Activated naive CD8-positive, alpha-beta T cell (primary cell): ENCODE results near the gene IFIT3.

Experiments
- H3K27ac Mint-ChIP-seq: one replicate; pipeline ENCODE4 v1.8.0; 2021; ENCODE audit warnings: mixed read lengths
- H3K27me3 Mint-ChIP-seq: one replicate; pipeline ENCODE4 v1.8.0; 2021; ENCODE audit warnings: mixed read lengths
- H3K36me3 Mint-ChIP-seq: one replicate; pipeline ENCODE4 v1.8.0; 2021; ENCODE audit warnings: mixed read lengths
- H3K4me1 Mint-ChIP-seq: one replicate; pipeline ENCODE4 v1.8.0; 2021; ENCODE audit warnings: low read depth, mixed read lengths
- H3K4me3 Mint-ChIP-seq: one replicate; pipeline ENCODE4 v1.8.0; 2021; ENCODE audit warnings: mild to moderate bottlenecking, mixed read lengths
- H3K9me3 Mint-ChIP-seq: one replicate; pipeline ENCODE4 v1.8.0; 2021; ENCODE audit warnings: low read depth, mixed read lengths

IFIT3 gene

DNA sequence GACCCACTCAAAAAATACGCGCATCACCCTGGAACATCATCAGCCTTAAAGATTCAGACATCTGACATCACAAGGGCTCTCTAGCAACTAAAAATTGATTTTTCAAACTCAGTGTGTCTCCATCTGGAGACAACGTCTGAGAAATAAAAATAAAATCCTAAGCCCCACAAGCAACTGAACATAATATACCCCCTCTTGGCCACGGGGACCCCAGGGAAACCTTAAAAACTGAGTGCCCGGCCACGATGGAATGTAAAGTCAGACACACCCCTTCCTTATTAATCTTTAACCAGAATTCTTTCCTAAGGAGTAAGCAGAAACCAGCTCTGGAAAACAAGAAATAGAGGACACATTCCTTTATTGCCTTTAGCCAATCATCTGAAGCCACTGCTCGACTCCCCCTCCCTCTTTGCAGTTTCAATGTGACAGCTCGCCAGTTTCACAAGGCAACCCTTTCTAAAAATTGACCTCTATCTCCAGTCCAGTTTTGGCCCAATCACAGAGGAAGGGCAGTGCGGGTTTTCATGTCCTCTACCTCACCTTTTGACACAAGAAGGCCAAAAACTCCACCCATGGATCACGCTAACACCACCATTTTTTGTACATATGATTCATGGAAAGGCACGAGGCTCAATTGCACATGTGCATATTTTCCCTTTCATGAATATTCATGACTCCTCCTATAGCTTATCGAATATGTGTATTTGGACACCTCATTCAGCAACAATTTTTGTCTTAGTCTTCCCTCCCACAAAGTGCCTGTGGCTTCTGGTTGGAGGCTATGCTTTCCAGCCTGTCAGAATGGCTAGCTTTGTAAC is 24.2 kb downstream of the IFIT3 start:
- no peak overlapping the region for H3K4me3 Mint-ChIP-seq
- H3K27ac Mint-ChIP-seq: no peak overlapping the region
- H3K27me3 Mint-ChIP-seq: peaks cover 10% of the 10 kb centered on the region
- peaks cover 5% of the 10 kb centered on the region for H3K36me3 Mint-ChIP-seq
- H3K4me1 Mint-ChIP-seq: peaks cover 6% of the 10 kb centered on the region
- no peaks in the 10 kb centered on the region for H3K9me3 Mint-ChIP-seq

DNA sequence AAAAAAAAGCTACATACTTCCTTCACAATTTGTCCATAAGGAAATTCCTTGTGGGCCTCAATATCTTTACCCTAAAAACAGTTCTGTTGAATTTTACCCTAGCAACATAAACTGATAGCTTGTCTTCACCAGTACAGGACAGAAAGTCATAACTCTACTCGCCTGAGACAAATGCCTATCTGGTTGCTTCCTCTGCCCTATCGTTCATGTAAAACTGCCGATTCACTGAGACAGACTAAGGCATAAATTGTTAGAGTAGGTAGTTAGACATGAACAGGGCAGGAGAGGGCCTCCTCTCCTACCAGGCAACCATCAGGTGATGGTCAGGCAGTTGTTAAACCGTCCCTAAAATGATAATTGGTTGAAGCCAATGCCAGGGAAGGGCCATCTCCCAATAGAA is 25.0 kb downstream of the IFIT3 start:
- Mint-ChIP-seq H3K36me3 (peaks cover 5% of the 10 kb centered on the region), H3K4me1 (peaks cover 6% of the 10 kb centered on the region), H3K9me3 (no peaks in the 10 kb centered on the region), H3K27me3 (peaks cover 12% of the 10 kb centered on the region), H3K4me3 (no peak overlapping the region), H3K27ac (no peak overlapping the region)

DNA sequence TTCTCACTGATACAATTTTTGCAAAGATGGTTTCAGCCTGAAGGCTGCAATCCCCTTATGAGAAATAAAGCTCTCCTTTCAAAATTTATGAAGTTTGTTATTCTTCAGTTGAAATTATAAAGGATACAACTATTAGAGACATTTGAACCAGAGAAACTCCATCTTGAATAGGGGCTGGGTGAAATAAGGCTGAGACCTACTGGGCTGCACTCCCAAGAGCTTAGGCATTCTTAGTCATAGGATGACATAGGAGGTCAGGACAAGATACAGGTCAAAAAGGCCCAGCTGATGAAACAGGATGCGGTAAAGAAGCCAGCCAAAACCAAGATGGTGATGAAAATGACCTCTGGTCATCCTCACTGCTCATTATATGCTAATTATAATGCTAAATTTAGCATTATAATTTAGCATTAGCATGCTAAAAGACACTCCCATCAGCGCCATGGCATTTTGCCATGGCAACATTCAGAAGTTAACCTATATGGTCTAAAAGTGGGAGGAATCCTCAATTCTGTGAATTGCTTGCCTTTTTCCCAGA is 27.7 kb downstream of the IFIT3 start:
- no peaks in the 10 kb centered on the region for H3K9me3 Mint-ChIP-seq
- no peak overlapping the region for H3K27ac Mint-ChIP-seq
- H3K27me3 Mint-ChIP-seq: peaks cover 9% of the 10 kb centered on the region
- peaks cover 5% of the 10 kb centered on the region for H3K36me3 Mint-ChIP-seq
- peaks cover 6% of the 10 kb centered on the region for H3K4me1 Mint-ChIP-seq
- H3K4me3 Mint-ChIP-seq: no peak overlapping the region

DNA sequence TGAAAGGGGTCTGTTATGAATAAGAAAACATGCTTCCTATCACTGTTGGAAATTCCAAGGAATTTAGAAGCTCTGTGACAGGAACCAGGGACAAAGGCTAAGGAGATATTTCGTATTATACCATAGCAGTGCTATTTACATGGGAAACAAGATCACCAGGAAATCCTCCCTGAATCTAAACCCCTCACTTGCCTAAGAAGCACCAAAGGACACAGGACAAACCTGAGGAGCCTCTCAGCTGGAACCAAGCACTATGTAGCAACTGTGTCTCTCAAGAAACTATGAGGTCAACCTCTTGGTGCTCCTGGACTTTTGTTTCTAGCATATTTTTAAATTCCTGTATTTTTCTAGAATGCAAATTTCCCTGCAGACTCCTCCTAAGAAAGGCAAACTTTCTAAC is 29.3 kb downstream of the IFIT3 start:
- Mint-ChIP-seq H3K36me3 (peaks cover 5% of the 10 kb centered on the region), H3K27ac (no peak overlapping the region), H3K4me1 (peaks cover 1% of the 10 kb centered on the region), H3K27me3 (peaks cover 7% of the 10 kb centered on the region), H3K4me3 (no peak overlapping the region), H3K9me3 (no peaks in the 10 kb centered on the region)

DNA sequence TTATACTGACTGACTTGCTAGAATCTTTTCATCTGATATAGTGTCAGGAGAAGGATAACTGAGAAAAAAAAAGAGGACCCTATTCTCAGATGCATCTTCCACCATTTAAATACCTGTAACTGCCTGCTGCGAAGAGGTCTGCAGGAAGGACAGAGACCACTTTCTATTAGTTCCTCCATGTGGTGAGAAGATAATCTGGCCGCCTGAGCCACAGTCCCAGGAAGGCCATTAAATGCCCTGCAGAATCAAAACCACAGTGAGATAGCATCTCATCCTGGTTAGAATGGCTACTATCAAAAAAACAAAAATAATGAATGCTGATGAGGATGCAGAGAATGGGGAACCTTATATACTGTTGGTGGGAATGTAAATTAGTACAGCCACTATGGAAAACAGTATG is 30.2 kb downstream of the IFIT3 start:
- peaks cover 5% of the 10 kb centered on the region for H3K36me3 Mint-ChIP-seq
- peaks cover 2% of the 10 kb centered on the region for H3K4me1 Mint-ChIP-seq
- H3K4me3 Mint-ChIP-seq: no peak overlapping the region
- no peaks in the 10 kb centered on the region for H3K9me3 Mint-ChIP-seq
- H3K27ac Mint-ChIP-seq: no peak overlapping the region
- peaks cover 7% of the 10 kb centered on the region for H3K27me3 Mint-ChIP-seq

DNA sequence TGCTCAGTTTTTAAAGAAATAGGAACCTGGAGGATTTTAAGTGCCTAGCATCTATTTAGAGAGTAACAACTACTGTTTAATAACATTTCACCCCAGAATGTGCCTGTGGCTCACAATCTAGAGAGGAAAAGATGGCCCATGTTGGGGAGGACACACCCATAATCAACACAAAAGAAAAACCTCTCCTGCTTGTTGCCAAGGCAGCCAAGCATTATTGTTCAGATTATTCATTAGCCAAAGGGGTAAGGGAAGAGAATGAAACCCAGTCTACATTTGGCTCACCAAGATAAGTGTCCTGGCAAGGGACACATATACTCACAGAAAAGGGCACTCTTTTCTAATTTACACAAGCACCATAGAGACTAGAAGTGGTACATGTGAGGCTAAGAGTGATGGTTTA is 32.4 kb downstream of the IFIT3 start:
- H3K4me1 Mint-ChIP-seq: peaks cover 18% of the 10 kb centered on the region
- no peaks in the 10 kb centered on the region for H3K36me3 Mint-ChIP-seq
- peaks cover 2% of the 10 kb centered on the region for H3K27me3 Mint-ChIP-seq
- H3K9me3 Mint-ChIP-seq: no peaks in the 10 kb centered on the region
- no peak overlapping the region for H3K27ac Mint-ChIP-seq
- no peak overlapping the region for H3K4me3 Mint-ChIP-seq

DNA sequence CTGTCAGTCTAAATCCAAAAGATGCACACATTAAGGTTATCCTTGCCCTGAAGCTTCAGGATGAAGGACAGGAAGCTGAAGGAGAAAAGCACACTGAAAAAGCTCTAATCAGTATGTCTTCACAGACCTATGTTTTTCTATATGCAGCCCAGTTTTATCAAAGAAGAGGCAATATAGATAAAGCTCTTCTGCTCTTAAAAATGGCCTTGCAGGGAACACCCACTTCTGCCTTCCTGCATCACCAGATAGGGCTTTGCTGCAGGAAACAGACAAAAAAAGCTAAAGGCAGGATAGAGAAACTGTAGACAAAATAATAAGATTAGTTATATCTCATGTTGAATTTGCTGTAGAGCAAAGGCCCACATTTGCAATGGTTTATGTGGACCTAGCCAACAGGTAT is 35.1 kb downstream of the IFIT3 start:
- no peaks in the 10 kb centered on the region for H3K9me3 Mint-ChIP-seq
- no peak overlapping the region for H3K27ac Mint-ChIP-seq
- H3K4me3 Mint-ChIP-seq: no peak overlapping the region
- H3K27me3 Mint-ChIP-seq: no peaks in the 10 kb centered on the region
- no peaks in the 10 kb centered on the region for H3K36me3 Mint-ChIP-seq
- peaks cover 20% of the 10 kb centered on the region for H3K4me1 Mint-ChIP-seq

DNA sequence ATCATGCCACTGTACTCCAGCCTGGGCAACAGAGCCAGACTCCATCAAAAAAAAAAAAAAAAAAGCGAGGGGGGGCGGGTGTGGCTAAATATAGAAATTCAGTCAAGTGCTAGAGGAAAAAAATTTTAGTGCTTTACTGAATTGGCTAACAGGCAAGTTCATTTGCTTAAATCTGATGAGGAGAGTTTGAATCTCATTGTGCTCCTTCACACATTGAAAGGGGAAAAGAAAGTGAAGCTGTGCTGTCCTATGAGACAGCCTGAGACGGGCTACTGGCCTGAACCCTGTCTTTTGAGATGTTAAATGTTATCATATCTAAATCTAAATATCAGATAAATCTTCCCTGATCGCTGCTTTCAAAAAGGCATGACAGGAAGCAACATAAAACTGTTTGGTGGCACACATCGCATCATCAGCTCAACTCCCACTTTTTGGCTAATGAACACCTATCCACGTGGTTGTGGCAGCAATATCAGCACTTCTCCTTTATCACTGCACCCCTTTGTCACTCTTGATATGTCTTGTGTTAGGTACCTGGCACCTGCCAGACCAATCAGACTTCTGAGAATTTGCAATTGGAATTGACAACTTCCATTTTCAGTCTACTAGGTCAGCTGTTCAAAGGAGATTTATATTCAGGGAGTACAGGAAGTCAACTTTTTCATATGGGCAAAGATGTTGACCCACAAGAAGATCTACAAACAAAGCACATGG is 36.1 kb downstream of the IFIT3 start:
- H3K4me1 Mint-ChIP-seq: peaks cover 20% of the 10 kb centered on the region
- no peak overlapping the region for H3K4me3 Mint-ChIP-seq
- H3K9me3 Mint-ChIP-seq: no peaks in the 10 kb centered on the region
- H3K27ac Mint-ChIP-seq: no peak overlapping the region
- H3K36me3 Mint-ChIP-seq: no peaks in the 10 kb centered on the region
- H3K27me3 Mint-ChIP-seq: no peaks in the 10 kb centered on the region

DNA sequence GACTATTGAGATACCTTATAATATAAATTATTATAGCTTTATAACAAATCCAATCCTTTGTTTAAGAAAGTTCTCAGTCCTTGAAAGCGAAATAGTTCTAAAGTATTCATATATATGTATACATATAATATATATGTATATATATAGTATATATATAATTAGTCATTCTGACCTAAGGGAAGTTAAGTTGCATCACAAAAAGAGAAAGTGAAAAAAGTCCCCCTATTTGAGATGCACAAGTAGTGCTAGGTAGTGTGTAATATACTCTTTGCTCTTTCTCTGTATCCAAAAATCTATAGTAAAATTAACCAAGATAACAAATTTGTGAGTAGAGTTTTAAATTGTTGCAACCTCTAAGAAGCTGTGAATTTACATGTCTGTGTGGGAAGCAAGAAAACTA is 36.7 kb downstream of the IFIT3 start:
- Mint-ChIP-seq H3K27me3 (no peaks in the 10 kb centered on the region), H3K9me3 (no peaks in the 10 kb centered on the region), H3K4me1 (peaks cover 20% of the 10 kb centered on the region), H3K36me3 (no peaks in the 10 kb centered on the region), H3K4me3 (no peak overlapping the region), H3K27ac (no peak overlapping the region)

DNA sequence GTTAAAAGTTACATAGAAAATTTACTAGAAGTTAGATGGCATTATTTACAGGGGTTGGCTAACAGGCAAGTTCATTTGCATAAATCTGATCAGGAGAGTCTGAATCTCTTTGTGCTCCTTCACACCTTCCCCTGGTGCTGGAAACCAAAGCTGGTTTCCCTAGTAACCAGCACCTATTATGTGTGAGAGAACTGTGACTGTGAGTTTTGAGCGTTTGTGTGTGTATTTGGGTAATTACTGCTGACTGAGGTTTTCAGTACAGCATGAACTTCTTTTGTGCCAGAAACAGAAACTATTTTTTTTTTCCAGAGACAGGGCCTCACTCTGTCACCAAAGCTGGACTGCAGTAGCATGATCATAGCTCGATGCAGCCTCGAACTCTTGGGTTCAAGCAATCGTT is 39.7 kb downstream of the IFIT3 start:
- H3K27ac Mint-ChIP-seq: no peak overlapping the region
- no peaks in the 10 kb centered on the region for H3K9me3 Mint-ChIP-seq

DNA sequence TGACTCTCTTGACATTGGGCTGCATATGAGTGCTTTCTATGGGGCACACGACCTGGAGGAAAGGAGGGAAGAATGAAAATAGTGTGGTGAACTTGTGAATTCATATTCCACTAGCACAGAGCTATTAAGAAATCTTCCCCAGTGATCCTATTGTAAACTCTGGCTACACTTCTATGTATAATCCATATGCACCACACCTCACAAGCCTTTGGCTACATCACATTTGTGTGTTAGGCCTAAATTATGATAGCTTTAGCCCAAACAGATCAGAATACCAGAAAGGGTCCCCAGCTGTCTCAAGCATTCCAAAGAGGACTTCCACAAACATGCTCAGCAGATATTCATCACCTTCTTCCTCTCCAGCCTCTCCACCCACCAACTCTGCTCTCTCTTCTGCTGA is 40.3 kb downstream of the IFIT3 start:
- Mint-ChIP-seq H3K4me3 (no peak overlapping the region), H3K4me1 (peaks cover 17% of the 10 kb centered on the region), H3K36me3 (no peaks in the 10 kb centered on the region), H3K27ac (no peak overlapping the region), H3K9me3 (no peaks in the 10 kb centered on the region), H3K27me3 (peaks cover 5% of the 10 kb centered on the region)

More for the DNA sequence above, 39.7 kb downstream of the IFIT3 start:
- H3K36me3 Mint-ChIP-seq: no peaks in the 10 kb centered on the region
- H3K27me3 Mint-ChIP-seq: peaks cover 5% of the 10 kb centered on the region
- H3K4me1 Mint-ChIP-seq: peaks cover 20% of the 10 kb centered on the region
- H3K4me3 Mint-ChIP-seq: no peak overlapping the region

DNA sequence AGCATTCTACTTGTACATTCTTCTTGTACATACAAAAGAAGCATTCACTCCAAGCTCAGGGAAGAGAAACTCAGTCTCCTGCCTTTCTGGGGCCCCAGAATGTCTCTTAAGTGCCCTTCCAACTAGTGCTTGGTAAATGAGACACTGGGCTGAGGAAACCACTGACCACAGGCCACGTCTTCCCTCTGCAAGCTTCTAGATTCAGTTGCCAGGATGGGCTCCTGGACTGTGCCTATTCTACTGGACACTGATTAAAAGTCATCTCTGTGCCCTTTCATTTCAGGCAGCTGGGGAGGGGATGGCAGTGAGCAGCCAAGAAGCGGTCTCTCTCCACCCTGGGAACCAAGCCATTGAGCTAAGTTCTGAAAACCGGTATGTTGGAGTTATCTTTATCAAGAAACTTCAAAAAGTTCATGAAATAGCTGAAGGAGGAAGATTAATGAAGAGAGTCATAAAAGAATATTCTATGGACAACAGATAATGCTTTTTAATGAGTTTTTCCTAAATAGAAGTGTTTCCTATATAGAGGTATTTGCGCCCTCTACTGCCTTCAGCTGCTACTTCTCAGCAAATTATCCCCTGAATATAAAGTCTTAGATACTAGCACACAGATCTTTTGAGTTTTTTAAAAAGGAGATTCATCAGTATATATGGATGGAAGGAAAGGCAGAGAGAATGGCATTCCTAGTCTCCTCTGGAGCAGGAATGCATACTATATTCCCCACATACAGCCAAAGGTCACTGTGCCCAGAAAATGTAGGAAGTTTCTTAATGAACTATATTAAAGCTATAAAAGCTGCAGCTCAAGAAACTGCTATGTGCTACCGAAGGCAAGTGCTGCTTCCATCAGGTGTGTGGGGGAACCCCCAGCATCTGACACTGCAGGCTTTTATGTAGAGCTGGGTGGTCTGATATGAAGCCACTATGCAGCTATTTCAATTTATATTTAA is 41.6 kb downstream of the IFIT3 start:
- Mint-ChIP-seq H3K27me3 (peaks cover 6% of the 10 kb centered on the region), H3K9me3 (no peaks in the 10 kb centered on the region), H3K36me3 (no peaks in the 10 kb centered on the region), H3K4me3 (no peak overlapping the region), H3K4me1 (peaks cover 9% of the 10 kb centered on the region), H3K27ac (no peak overlapping the region)

DNA sequence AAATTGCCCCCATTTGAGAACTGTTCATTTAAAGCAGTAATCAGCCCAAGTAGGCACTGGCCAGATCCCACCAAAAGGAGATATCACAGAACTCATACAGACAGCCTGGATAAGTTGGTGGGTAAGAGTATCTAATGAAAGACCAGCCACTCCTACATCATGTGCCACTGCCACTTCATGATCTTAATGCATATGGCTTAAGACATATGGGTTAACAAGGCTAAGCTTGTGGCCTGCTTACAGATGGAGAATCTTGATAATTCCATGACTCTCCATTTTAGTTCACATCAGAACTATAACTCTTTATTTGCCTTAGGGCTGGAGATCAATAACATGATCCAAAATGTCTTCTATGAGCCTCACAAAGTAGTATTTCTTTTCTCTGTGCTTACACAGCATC is 43.3 kb downstream of the IFIT3 start:
- H3K27me3 Mint-ChIP-seq: peaks cover 6% of the 10 kb centered on the region
- H3K9me3 Mint-ChIP-seq: no peaks in the 10 kb centered on the region
- H3K4me1 Mint-ChIP-seq: peaks cover 3% of the 10 kb centered on the region
- no peak overlapping the region for H3K27ac Mint-ChIP-seq
- H3K4me3 Mint-ChIP-seq: no peak overlapping the region
- H3K36me3 Mint-ChIP-seq: no peaks in the 10 kb centered on the region

DNA sequence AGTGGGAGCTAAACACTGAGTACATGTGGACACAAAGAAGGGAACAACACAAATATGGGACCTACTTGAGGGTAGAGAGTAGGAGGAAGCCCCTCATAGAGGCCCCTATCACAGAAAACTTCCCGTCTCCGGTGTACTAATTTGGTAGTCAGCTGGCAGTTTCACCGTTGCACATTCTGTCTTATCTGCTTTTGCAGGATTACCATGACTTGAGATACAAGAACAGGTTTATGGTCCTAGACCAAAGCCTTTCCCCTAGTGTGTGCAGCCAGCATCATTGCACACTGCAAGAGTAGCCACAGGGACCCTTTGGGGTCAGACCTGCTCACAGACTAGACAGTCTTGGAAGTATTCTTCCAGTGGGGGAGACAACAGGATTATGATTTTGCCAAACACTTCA is 44.2 kb downstream of the IFIT3 start:
- Mint-ChIP-seq H3K27me3 (peaks cover 6% of the 10 kb centered on the region), H3K27ac (no peak overlapping the region), H3K9me3 (no peaks in the 10 kb centered on the region)

More for the DNA sequence above, 44.2 kb downstream of the IFIT3 start:
- no peaks in the 10 kb centered on the region for H3K36me3 Mint-ChIP-seq
- H3K4me1 Mint-ChIP-seq: peaks cover 3% of the 10 kb centered on the region
- no peak overlapping the region for H3K4me3 Mint-ChIP-seq
